K562 (cell line): ENCODE measurements around the gene ATP13A2. TPM values are rescaled to one million over a fixed set of nuclear protein-coding genes. Genes with fewer than 3 reads are reported as not detected.

Experiments used
- ATAC-seq: fragments of 200-7000 bp; cut with Tn5 transposase; 3 replicates; pipeline ENCODE4 v1.9.1; 2020; ENCODE audit warnings: moderate library complexity
- BruUV-seq: library from RNA; stranded (reverse); fragments of 400-500 nt; replicated peaks from 2 replicates; lab custom pipeline; 2021; lab: Mats Ljungman, UMichigan
- CTCF ChIA-PET: fragments of 300-600 bp; formaldehyde crosslinking; extraction: SDS; loops from one replicate; lab custom pipeline; 2021; ENCODE audit warnings: low intra/inter-chr PET ratio; lab: Yijun Ruan, JAX
- POLR2A ChIA-PET: fragments of 300-600, 350-650 bp; sonication (Branson Sonifier 250); formaldehyde crosslinking; extraction: SDS; loops from one replicate; lab custom pipeline; 2021; ENCODE audit warnings: antibody characterized with exemption, inconsistent platforms; lab: Yijun Ruan, JAX
- DNase-seq, 4 experiments: peaks; one replicate each; pipeline versions ENCODE4 v3.0.0 to v3.0.0-alpha.2; 2011 to 2018; ENCODE audit warnings: low spot score in 3 of 4, mixed read lengths in 3 of 4; ENCODE audit errors: extremely low read depth in 1 of 4
- FAIRE-seq: peaks from 2 replicates; lab custom pipeline; 2011; peaks lifted over from hg19 to GRCh38; lab: Jason Lieb, UNC
- H2AFZ ChIP-seq: 2 replicates; pipeline ENCODE4 v1.6.0; 2011; ENCODE audit warnings: low read depth, low read length, control low read depth, inconsistent platforms
- H3K27ac ChIP-seq: fragments of 200-600 bp; 3 replicates; pipeline ENCODE4 v1.8.0; 2011; ENCODE audit warnings: low read depth, mild to moderate bottlenecking, control low read depth, inconsistent platforms, low read length, moderate library complexity, mixed read lengths; ENCODE audit errors: extremely low read depth
- H3K27me3 ChIP-seq, 2 experiments: fragments of 300-600 bp in 1 of 2; 2 replicates in 1 of 2; 3 replicates in 1 of 2; pipeline versions ENCODE4 v1.6.0 to v1.8.0; 2011; ENCODE audit warnings: inconsistent platforms in 2 of 2, low read length in 2 of 2, mild to moderate bottlenecking in 1 of 2, mixed read lengths in 1 of 2, moderate library complexity in 1 of 2; ENCODE audit not compliant: control insufficient read depth in 2 of 2, insufficient read depth in 2 of 2
- H3K36me3 ChIP-seq: fragments of 300-600 bp; 3 replicates; pipeline ENCODE4 v1.8.0; 2011; ENCODE audit warnings: mild to moderate bottlenecking, low read length, inconsistent platforms; ENCODE audit not compliant: control insufficient read depth, insufficient read depth
- H3K4me1 ChIP-seq, 2 experiments: fragments of 200-600 bp in 1 of 2; replicated peaks in 1 of 2; 2 replicates in 1 of 2; 3 replicates in 1 of 2; pipeline versions ENCODE4 v1.5.1 to v1.8.0; 2011; ENCODE audit warnings: inconsistent platforms in 2 of 2, low read length in 2 of 2, mild to moderate bottlenecking in 1 of 2, mixed read lengths in 1 of 2, moderate library complexity in 1 of 2; ENCODE audit not compliant: control insufficient read depth in 2 of 2, insufficient read depth in 2 of 2
- H3K4me2 ChIP-seq: 2 replicates; pipeline ENCODE4 v1.6.1; 2011; ENCODE audit warnings: low read length, control low read depth, inconsistent platforms, mixed read lengths; ENCODE audit not compliant: insufficient read depth
- H3K4me3 ChIP-seq: fragments of 200-600 bp; sonication (generic), shearing (Covaris generic); 2 replicates; pipeline ENCODE4 v1.5.1; 2016; ENCODE audit warnings: control low read depth, inconsistent platforms
- H3K79me2 ChIP-seq: fragments of 200-600 bp; 3 replicates; pipeline ENCODE4 v1.8.0; 2011; ENCODE audit warnings: low read length, inconsistent platforms; ENCODE audit not compliant: control insufficient read depth, insufficient read depth
- H3K9ac ChIP-seq, 2 experiments: 2 replicates each; pipeline versions ENCODE4 v1.6.0 to v1.6.1; 2011; ENCODE audit warnings: low read depth in 2 of 2, low read length in 2 of 2, control low read depth in 1 of 2, inconsistent platforms in 1 of 2, mild to moderate bottlenecking in 1 of 2, mixed read lengths in 1 of 2; ENCODE audit not compliant: insufficient read depth in 1 of 2
- H3K9me1 ChIP-seq: one replicate; pipeline ENCODE4 v1.6.0; 2011; ENCODE audit warnings: inconsistent platforms, mild to moderate bottlenecking, low read length, moderate library complexity; ENCODE audit not compliant: control insufficient read depth, insufficient read depth
- H3K9me3 ChIP-seq: replicated peaks from 2 replicates; pipeline ENCODE4 v1.5.1; 2011; ENCODE audit warnings: low read depth, low read length, inconsistent platforms; ENCODE audit not compliant: control insufficient read depth, insufficient read depth
- H4K20me1 ChIP-seq: replicated peaks from 2 replicates; pipeline ENCODE4 v1.6.1; 2011; ENCODE audit warnings: low read length, inconsistent platforms, mixed read lengths; ENCODE audit not compliant: control insufficient read depth, insufficient read depth
- ARID4B ChIP-seq: sonication (generic); formaldehyde crosslinking; IDR thresholded peaks from 2 replicates; pipeline ENCODE4 v1.8.0; 2022; ENCODE audit warnings: mild to moderate bottlenecking, missing genetic modification reagents
- C11orf30 ChIP-seq: fragments of 450-650 bp; IDR thresholded peaks from 2 replicates; pipeline ENCODE4 v1.6.1; 2016; ENCODE audit warnings: low read depth, mild to moderate bottlenecking
- FIP1L1 ChIP-seq: fragments of 200-400 bp; formaldehyde crosslinking; IDR thresholded peaks from 2 replicates; pipeline ENCODE4 v1.6.1; 2018; ENCODE audit warnings: mild to moderate bottlenecking, low read depth, low read length; ENCODE audit not compliant: poor library complexity, severe bottlenecking
- TEAD2 ChIP-seq: fragments of 450-650 bp; IDR thresholded peaks from 2 replicates; pipeline ENCODE4 v1.6.1; 2016; ENCODE audit warnings: missing genetic modification characterization, control low read depth, missing compliant biosample characterization
- TEAD4 ChIP-seq, 2 experiments: sonication (generic) in 1 of 2; formaldehyde crosslinking in 1 of 2; IDR thresholded peaks; 2 replicates each; pipeline versions ENCODE4 v1.6.1 to v1.8.0; 2012 to 2022; ENCODE audit warnings: borderline replicate concordance in 1 of 2, inconsistent platforms in 1 of 2, low read length in 1 of 2, mild to moderate bottlenecking in 1 of 2, missing genetic modification reagents in 1 of 2
- TRIM24 ChIP-seq, 2 experiments: fragments of 450-650 bp; IDR thresholded peaks; 2 replicates each; pipeline ENCODE4 v1.6.1; 2016
- XRCC5 ChIP-seq: fragments of 200-400 bp; formaldehyde crosslinking; IDR thresholded peaks from 2 replicates; pipeline ENCODE4 v1.6.1; 2017; ENCODE audit warnings: low read depth, mild to moderate bottlenecking, low read length
- ZBTB33 ChIP-seq: sonication (generic); formaldehyde crosslinking; IDR thresholded peaks from 2 replicates; pipeline ENCODE4 v1.8.1; 2023; ENCODE audit warnings: mild to moderate bottlenecking, missing genetic modification reagents
- ZNF551 ChIP-seq: fragments of 250-450 bp; sonication (Bioruptor Pico); IDR thresholded peaks from 2 replicates; pipeline ENCODE4 v1.5.0; 2021; ENCODE audit warnings: mild to moderate bottlenecking, moderate library complexity
- WGBS: fragments of 100-300 bp; shearing (Covaris generic); methylation state at CpG from one replicate; pipeline ENCODE4 v1.1.6; 2016; ENCODE audit warnings: low coverage, mixed read lengths; ENCODE audit not compliant: insufficient coverage; ENCODE audit errors: missing lambda C conversion rate; 5-methylcytosine and 5-hydroxymethylcytosine counted together
- in situ Hi-C: fragments of 300-500 bp; cut with MboI; formaldehyde crosslinking; loops from 4 replicates; pipeline ENCODE4 v1.15.0; 2018; ENCODE audit warnings: inconsistent platforms, mixed read lengths
- intact Hi-C: fragments of 100-400 bp; cut with micrococcal nuclease; formaldehyde crosslinking; loops from 2 replicates; pipeline ENCODE4 v1.14.2; 2022
- polyA plus RNA-seq, 8 experiments: library from polyadenylated mRNA; depleted of rRNA in 4 of 8; stranded (reverse) in 5 of 8; unstranded in 3 of 8; fragments of >200 nt; fragmentation: Nextera tagmentation in 2 of 8; fragmentation: Illumina TruSeq in 1 of 8; extraction: Ambion mirVana in 2 of 8; extraction: Trizol in 1 of 8; gene quantifications; 2 replicates each; pipeline versions ENCODE4 v1.2.1 to v1.2.3, GENCODE V29; 2011 to 2014; ENCODE audit warnings: inconsistent platforms in 1 of 8, missing spikeins in 1 of 8
- total RNA-seq, 7 experiments: library from RNA; depleted of rRNA in 6 of 7; stranded (reverse); fragments of >200 nt in 6 of 7; fragmentation: Illumina TruSeq in 2 of 7; extraction: Trizol in 2 of 7; gene quantifications; 2 replicates each; pipeline versions ENCODE4 v1.2.1 to v1.2.3, GENCODE V29; 2011 to 2021; ENCODE audit warnings: low replicate concordance in 1 of 7

Gene ATP13A2
- total and polyA plus RNA-seq, 9 of the 15 experiments (the other 6 are each of a cell fraction or from before 2014, with no cell fraction given), result 0.36 to 56.3 (median 16.3) TPM

GRCh38 chr1:17056551-17056950 is 44.8 kb upstream of the ATP13A2 start:
- no peaks in the 10 kb centered on the region for H4K20me1 ChIP-seq
- H3K9me1 ChIP-seq, result no peaks in the 10 kb centered on the region
- H3K79me2 ChIP-seq, result peaks cover 23% of the 10 kb centered on the region
- TF ChIP-seq C11orf30 (no peak), ZNF551 (no peak), TRIM24 (IDR thresholded peaks at IDR 0.05) (no peak), XRCC5 (no peak), FIP1L1 (no peak)
- in situ Hi-C loops (no loop called here), intact Hi-C loops (loop anchor here (10.0 kb wide), 1 partner anchor 278 kb away; no protein-coding TSS in a partner anchor)
- FAIRE-seq (no peak), DNase-seq (no peak), ATAC-seq (no peak)
- peaks cover 0 to 15% of the 10 kb centered on the region in 2 experiments; a peak in 3 of 5 replicates for H3K4me1 ChIP-seq
- H3K9me3 ChIP-seq, result no peaks in the 10 kb centered on the region
- H3K9ac ChIP-seq, result no peak overlapping the region
- H3K4me2 ChIP-seq, result no peak overlapping the region
- peaks cover 9% of the 10 kb centered on the region; the same call in 2 of the 3 replicates for H3K36me3 ChIP-seq
- H3K27me3 ChIP-seq, result peaks cover 11 to 14% of the 10 kb centered on the region in 2 experiments; a peak in 4 of 5 replicates
- no TSS peak for BruUV-seq
- H3K4me3 ChIP-seq, result no peak overlapping the region
- H2AFZ ChIP-seq, result peak overlapping the region; percentile 43; the same call in 1 of the 2 replicates
- WGBS, result 44% methylated on average over 4 of the region's 4 CpGs
- H3K27ac ChIP-seq, result no peak overlapping the region
- CTCF ChIA-PET, result no interaction called here
- POLR2A ChIA-PET, result interaction anchor here (0.5 to 0.8 kb wide), 2 partner anchors 24 to 41 kb away, joined by 3 read pairs; no protein-coding TSS in a partner anchor

GRCh38 chr1:17055801-17056200 is 44.1 kb upstream of the ATP13A2 start:
- Histone ChIP-seq H3K9me3 (no peaks in the 10 kb centered on the region), H3K4me3 (no peak overlapping the region), H3K4me1 (peaks cover 0 to 15% of the 10 kb centered on the region in 2 experiments; a peak in 3 of 5 replicates), H3K9me1 (no peaks in the 10 kb centered on the region), H3K27ac (no peak overlapping the region), H3K27me3 (peaks cover 10 to 14% of the 10 kb centered on the region in 2 experiments; a peak in 4 of 5 replicates), H3K79me2 (peaks cover 31% of the 10 kb centered on the region), H3K36me3 (peaks cover 17% of the 10 kb centered on the region), H3K4me2 (no peak overlapping the region), H4K20me1 (no peaks in the 10 kb centered on the region), H2AFZ (peak overlapping the region; percentile 43; the same call in 1 of the 2 replicates), H3K9ac (no peak overlapping the region)
- intact Hi-C loops, result loop anchor here (10.0 kb wide), 1 partner anchor 279 kb away; no protein-coding TSS in a partner anchor
- DNase-seq (no peak), ATAC-seq (no peak), FAIRE-seq (no peak)
- CTCF ChIA-PET, result no interaction called here
- BruUV-seq, result no TSS peak
- WGBS, result 79% methylated on average over 7 of the region's 7 CpGs
- POLR2A ChIA-PET, result interaction anchor here (1.2 kb wide), 1 partner anchor 8 kb away, joined by 3 read pairs; no protein-coding TSS in a partner anchor
- in situ Hi-C loops, result no loop called here
- TF ChIP-seq ZBTB33 (CRISPR knock-in tag), result no peak
- no peak for TF ChIP-seq TEAD2 (tag)
- TF ChIP-seq ARID4B (CRISPR knock-in tag), result no peak
- TF ChIP-seq TEAD4 (IDR thresholded peaks at IDR 0.05; ENCODE audit: low read length), result no peak
- TF ChIP-seq TEAD4 (CRISPR knock-in tag; IDR thresholded peaks at IDR 0.05; ENCODE audit: borderline replicate concordance), result no peak
